ENCODE data around the gene LMAN2L. TPM values are rescaled to one million over a fixed set of nuclear protein-coding genes. Genes with fewer than 3 reads are reported as not detected.

LMAN2L gene
- total RNA-seq, 4 donors from 2014 or later: 10.2 to 21.2 (median 16.8) TPM

- H3K9me3 ChIP-seq: no peaks in the 10 kb centered on the region
- H3K27ac ChIP-seq: peak overlapping the region in 1 of 4 donors; percentile 4
- H3K4me3 ChIP-seq: no peak overlapping the region
- TF ChIP-seq EP300 (IDR thresholded peaks at IDR 0.05) (no peak), CTCF (IDR thresholded peaks at IDR 0.05) (no peak), POLR2A (IDR thresholded peaks at IDR 0.05) (no peak)
- H3K36me3 ChIP-seq: no peaks in the 10 kb centered on the region
- no peaks in the 10 kb centered on the region for H3K27me3 ChIP-seq
- peaks cover 0 to 19% (median 3%) of the 10 kb centered on the region in 4 donors for H3K4me1 ChIP-seq
- no peak for DNase-seq (ENCODE audit: low spot score in 2 of 2)
- WGBS, 2 donors: 42% methylated on average over 6 of the region's 6 CpGs
Measured at GRCh38 chr2:96747061-96747617, 7.3 kb upstream of the LMAN2L start.

GRCh38 chr2:96739076-96739632 lies 710 bp downstream of the LMAN2L start:
- DNase-seq (ENCODE audit: low spot score in 2 of 2): no peak
- no peak for TF ChIP-seq EP300 (IDR thresholded peaks at IDR 0.05)
- no peak for TF ChIP-seq CTCF (IDR thresholded peaks at IDR 0.05)
- no peak for TF ChIP-seq POLR2A (IDR thresholded peaks at IDR 0.05)
- Histone ChIP-seq H3K27ac (peak overlapping the region; percentile 22 to 92 (median 76)), H3K9me3 (no peaks in the 10 kb centered on the region), H3K27me3 (no peaks in the 10 kb centered on the region), H3K4me1 (peaks cover 0 to 56% (median 16%) of the 10 kb centered on the region in 4 donors), H3K4me3 (peak overlapping the region; percentile 54 to 95 (median 73)), H3K36me3 (peaks cover 0 to 18% (median 2%) of the 10 kb centered on the region in 3 donors)
- 18 to 31% methylated on average over 4 of the region's 4 CpGs for WGBS, 2 donors

DNA sequence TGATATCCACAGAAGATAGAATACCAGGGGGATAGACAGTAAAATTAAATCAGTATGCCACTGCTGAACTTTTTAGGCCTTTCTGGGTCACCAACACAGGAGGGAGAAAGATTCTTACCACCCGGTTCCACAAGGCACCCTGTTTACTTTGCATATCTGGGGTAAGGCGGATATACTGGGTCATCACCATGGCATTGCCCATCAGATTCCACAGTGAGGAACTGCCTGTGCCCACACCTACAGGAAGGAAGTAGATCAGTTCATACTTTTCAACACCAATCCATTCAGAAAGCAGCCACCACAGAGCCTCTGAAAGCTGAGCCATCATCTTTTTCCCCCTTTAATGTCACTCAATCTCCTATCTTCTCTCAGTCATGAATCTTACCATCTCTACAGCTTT lies 2.0 kb downstream of the LMAN2L start:
- Histone ChIP-seq H3K27me3 (no peaks in the 10 kb centered on the region), H3K4me3 (no peak overlapping the region), H3K36me3 (peaks cover 2 to 32% (median 3%) of the 10 kb centered on the region in 3 donors), H3K9me3 (no peaks in the 10 kb centered on the region), H3K27ac (no peak overlapping the region), H3K4me1 (peaks cover 0 to 62% (median 16%) of the 10 kb centered on the region in 4 donors)
- no peak for DNase-seq (ENCODE audit: low spot score in 2 of 2)
- WGBS, 2 donors: 71 to 77% methylated on average over 2 of the region's 2 CpGs
- TF ChIP-seq EP300 (IDR thresholded peaks at IDR 0.05) (no peak), CTCF (IDR thresholded peaks at IDR 0.05) (no peak), POLR2A (IDR thresholded peaks at IDR 0.05) (no peak)

DNA sequence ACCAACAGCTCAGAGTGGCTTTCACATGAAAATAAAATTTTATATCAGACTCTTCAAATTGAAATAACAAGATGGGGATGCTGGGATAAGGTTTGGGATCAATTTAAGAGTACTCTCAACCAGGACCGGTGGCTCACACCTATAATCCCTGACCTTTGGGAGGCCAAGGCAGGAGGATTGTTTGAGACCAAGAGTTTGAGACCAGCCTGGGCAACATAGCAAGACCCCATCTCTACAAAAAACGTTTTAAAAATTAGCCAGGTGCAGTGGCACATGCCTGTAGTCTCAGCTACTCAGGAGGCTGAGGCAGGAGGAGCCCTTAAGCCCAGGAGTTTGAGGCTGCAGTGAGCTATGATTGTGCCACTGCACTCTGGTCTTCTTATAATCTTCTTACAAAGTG lies 2.6 kb downstream of the LMAN2L start:
- peaks cover 2 to 37% (median 9%) of the 10 kb centered on the region in 3 donors for H3K36me3 ChIP-seq
- WGBS, 2 donors: 70 to 71% methylated on average over 2 of the region's 2 CpGs
- H3K27ac ChIP-seq: no peak overlapping the region
- no peaks in the 10 kb centered on the region for H3K27me3 ChIP-seq
- DNase-seq (ENCODE audit: low spot score in 2 of 2): no peak
- no peak for TF ChIP-seq CTCF (IDR thresholded peaks at IDR 0.05)
- no peak for TF ChIP-seq POLR2A (IDR thresholded peaks at IDR 0.05)
- TF ChIP-seq EP300 (IDR thresholded peaks at IDR 0.05): no peak
- peaks cover 0 to 62% (median 16%) of the 10 kb centered on the region in 4 donors for H3K4me1 ChIP-seq
- no peak overlapping the region for H3K4me3 ChIP-seq
- H3K9me3 ChIP-seq: no peaks in the 10 kb centered on the region

DNA sequence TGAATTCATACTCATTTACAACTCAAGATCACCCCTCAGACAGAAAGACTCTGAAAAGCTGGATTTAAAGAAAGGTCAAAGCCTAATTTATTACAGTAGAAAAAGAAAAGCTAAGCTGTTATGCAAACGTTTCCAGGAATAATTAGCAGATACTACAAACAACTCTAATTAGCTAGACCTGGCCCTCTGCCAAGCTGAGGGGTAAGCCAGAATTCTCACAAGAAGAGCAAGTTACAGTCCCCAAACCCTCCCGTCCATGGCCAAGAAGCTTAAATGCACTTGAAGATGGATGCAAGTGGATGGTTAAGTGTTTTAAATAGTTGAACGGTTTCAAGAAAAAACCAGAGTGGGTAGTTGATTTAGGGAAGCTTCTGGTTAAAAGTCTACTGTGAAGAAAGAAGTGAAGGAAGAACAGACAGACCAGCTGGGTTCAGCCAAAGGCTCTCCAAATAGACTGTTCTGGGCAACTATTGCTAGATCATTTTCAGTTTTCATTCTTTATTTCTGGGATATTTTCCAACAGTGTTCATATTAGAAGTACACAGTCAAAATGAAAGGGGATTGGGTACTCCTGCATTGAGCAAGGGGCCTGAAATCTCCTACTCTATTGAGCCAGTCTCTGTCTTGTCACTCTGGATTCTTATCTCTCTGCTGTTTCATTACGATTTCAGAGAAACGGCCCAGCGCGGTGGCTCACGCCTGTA lies 4.8 kb downstream of the LMAN2L start:
- Histone ChIP-seq H3K4me1 (peaks cover 0 to 56% (median 16%) of the 10 kb centered on the region in 4 donors), H3K27ac (peak overlapping the region in 3 of 4 donors; percentile 23 to 66 (median 60)), H3K4me3 (no peak overlapping the region), H3K9me3 (no peaks in the 10 kb centered on the region), H3K36me3 (peaks cover 2 to 60% (median 15%) of the 10 kb centered on the region in 3 donors), H3K27me3 (no peaks in the 10 kb centered on the region)
- TF ChIP-seq EP300 (IDR thresholded peaks at IDR 0.05): peak in 1 of 2 donors; percentile 50
- TF ChIP-seq CTCF (IDR thresholded peaks at IDR 0.05): no peak
- TF ChIP-seq POLR2A (IDR thresholded peaks at IDR 0.05): no peak
- no peak for DNase-seq (ENCODE audit: low spot score in 2 of 2)
- 58 to 64% methylated on average over 8 of the region's 8 CpGs for WGBS, 2 donors
